HG02938 (cell line): Measurements from ENCODE around the gene GRIK4.

Experiments
- ATAC-seq: cut with Tn5 transposase; IDR thresholded peaks from one replicate; pipeline ENCODE4 v1.9.1; 2021; ENCODE audit warnings: mild to moderate bottlenecking, moderate library complexity; ENCODE audit not compliant: unreplicated experiment

GRIK4 gene

DNA sequence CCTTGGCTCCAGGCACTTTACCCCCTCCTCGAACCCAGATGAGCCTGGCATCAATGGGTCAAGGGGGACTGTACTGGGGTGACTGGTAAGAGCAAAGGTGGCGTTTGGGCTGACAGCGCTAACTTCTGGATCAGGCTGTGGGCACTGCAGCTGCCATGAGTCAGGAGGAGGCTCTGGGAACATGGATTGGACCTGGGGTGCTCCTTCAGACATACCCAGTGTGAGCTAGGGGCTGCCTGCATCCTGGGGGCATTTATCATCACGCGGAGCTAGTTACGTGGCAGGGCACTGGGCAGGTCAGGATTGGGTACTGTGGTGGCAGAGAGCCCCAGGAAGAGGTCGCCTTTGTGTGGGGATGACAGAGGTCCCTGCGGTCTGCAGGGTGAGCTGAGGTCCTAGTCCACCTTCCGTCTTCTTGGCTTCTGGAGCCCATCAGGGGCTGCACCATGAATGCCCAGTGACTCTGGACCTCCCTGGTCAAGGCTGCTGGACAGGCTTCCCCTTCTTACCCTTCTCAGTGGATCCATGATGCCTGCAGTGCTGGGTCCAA, 13.1 kb downstream of the GRIK4 start:
- no peak for ATAC-seq

DNA sequence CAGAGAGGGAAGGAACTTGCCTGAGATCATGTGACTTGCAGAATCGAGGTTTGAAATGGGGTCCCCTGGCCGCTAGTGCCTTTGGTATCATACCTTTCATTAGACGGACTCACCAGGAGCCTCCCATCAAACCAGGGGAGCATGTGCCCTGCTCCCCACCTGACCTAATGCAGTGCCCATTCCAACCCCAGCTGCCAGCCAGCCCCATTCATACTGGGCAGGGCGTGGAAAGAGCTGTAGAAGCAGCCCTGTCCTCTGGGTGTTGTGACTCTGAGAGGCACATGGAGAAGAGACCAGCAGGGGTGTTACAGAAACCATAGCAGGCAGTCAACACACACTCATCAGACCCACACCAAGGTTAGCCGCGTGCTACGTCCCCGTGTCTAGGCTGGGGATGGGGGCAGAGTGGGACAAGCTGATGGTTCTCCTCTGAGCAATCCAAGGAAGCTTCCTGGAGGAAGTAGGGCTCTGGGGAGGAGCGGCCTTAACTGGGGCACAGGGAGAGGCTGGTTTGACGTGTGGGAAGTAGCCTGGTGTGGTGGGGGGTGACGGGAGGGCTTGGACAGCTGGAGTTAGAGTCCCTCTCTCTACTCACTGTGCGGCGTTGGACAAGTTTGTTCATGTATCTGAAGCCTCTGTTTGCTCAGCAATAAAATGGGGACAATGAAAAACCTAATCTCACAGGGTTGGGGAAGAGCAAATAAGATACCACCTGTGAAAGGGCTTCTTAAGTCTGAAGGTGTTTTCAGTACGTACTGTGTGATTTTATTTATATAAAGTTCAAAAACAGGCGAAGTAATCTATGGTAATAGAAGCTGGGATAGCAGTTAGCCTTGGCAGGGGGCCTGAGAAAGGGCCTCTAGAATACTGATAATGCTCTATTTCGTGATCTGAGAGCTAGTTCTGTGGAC, 14.0 kb downstream of the GRIK4 start:
- ATAC-seq, result no peak

DNA sequence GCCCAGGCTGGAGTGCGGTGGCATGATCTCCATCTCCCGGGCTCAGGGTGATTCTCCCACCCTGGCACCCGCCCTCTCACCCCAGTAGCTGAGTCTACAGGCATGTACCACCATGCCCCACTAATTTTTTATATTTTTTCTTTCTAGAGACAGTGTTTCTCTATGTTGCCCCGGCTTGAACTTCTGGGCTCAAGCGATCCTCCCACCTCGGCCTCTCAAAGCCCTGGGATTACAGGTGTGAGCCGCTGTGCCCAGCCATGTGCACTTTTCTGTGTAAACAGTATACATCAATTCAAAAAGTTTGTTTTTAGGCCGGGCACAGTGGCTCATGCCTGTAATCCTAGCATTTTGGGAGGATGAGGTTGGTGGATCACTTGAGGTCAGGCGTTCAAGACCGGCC, 14.7 kb downstream of the GRIK4 start:
- no peak for ATAC-seq

DNA sequence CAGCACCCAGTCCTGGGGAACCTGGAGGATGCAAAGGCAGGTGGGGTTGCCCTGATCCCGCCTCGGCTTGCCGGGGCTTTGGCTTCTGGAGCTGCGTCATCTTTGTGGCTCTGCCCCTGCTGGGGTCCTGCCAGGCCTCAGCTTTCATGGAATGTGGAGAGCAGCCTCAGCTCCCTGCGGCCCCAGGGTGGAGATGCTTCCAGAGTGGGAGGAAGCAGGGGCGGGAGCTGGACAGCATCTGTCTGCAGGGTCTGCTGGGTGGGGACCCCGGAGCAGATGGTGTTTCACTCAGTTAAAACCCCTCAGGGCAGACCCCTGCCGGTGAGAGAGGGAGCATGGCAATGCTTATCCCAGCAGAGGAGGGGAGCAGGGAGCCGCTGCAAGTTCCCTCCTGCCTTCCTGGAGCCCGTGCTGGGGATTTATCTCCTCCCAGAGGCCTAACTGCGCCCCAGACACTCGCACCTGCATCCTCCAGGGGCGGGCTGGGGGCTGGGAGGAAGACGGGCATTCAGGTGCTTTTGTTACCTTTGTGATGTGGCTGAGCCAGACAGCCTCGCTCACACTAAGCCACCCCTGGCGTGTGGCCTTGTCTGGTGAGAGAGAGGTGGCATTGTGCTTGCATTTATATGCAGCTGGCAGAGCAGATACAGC, 15.7 kb downstream of the GRIK4 start:
- ATAC-seq, result no peak

DNA sequence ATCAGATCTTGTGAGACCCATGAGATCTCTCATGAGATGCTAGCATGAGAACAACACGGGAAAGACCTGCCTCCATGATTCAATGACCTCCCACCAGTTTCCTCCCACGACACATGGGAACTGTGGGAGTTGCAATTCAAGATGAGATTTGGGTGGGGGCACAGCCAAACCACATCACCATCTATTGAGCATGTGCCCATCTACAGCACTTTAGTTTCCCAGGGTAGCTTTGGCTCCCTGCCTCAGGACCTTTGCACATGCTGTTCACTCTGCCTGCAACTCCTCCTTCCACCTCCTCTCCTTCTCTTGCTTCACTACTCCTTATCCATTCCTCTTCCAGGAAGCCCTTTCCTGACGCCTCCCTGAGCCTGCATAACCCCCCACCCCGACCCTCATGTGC, 17.2 kb downstream of the GRIK4 start:
- ATAC-seq, result no peak

DNA sequence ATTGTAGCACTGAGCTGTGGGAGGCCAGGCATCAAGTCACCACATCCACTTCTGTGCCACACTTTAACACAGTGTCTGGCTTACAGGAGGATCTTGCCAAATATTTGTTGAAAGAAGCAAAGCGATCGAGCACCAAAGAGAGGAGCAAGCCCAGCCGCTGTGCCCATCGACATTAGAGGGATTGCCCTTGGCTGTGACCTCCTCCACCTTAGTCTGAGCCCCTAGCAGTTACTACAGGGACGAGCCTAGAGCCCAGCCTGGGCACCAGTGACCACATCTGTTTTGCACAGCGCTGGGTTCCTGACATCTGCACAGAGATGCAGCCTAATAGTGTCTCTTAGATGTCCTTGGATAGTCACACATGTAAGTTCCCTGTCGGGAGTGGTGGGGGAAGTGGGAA, 17.7 kb downstream of the GRIK4 start:
- ATAC-seq, result no peak

DNA sequence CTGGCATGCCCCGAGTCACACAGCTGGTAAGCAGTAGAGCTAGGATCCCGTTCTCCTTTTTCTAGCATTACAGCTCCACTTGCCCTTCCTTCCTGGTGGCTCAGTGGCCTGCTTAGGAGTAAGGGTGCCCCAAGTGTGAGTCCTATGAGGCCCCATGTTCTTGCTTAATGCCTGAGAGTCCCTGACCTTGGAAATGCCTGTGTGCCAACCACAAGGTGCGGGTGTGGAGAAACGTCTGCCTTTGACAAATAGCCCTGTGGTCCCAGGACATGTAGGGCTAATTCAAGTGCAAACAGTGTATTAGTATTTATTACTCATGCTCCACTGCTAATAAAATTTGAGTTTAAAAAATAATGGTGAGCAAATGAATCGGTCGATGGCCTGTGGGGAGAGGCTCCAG, 18.4 kb downstream of the GRIK4 start:
- no peak for ATAC-seq

DNA sequence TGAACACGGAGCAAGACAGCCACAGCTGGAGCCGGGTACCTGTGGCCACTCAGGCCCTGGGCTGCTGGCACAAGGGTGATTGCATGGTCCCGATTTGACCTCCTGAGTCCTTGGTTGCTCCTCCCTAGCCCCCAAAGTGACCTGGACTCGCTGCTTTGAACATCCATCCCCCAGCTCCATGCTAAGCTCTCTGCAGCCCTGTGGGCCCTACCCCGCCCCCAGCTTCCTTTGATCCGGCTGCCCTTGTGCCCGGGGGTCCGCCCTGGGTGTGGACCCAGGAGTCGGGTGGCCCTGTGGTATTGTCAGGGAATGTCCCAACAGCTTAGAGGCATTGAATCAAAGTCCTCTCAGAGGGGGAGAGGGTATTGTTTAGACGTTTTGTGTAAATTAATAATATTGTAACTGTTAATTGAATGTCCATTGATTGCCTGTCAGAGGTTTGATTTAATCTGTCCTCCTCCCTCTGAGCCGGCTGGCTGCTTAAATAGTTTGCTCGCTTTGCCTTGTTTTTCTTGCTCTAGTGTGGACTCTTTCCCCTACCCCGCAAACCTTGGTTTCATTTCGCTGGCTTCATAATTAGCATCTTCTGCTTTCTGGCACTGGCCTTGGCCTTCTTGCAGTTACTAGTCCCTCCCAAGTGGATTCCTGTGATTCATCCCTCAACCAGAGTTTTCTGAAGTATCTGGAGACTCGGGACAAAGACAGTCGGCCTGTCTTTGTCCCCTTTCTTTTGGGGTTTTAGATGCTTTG, 20.7 kb downstream of the GRIK4 start:
- no peak for ATAC-seq

DNA sequence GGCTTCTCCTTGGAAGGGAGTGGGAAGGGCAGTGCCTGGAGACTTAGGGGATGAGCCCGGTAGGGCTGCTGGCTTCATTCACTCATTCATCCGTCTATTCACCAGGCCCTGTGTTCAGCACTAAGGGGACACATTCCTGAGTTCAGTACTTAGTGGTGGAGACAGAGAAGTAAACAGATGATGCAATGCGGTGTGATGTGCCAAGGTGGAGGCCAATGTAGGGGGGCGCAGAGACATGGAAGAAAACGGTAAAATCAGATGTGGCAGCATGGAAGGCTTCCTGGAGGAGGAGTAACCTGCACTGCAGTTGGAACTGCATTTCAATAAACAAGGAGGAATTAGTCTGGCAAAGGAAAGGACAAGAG, 21.3 kb downstream of the GRIK4 start:
- no peak for ATAC-seq

DNA sequence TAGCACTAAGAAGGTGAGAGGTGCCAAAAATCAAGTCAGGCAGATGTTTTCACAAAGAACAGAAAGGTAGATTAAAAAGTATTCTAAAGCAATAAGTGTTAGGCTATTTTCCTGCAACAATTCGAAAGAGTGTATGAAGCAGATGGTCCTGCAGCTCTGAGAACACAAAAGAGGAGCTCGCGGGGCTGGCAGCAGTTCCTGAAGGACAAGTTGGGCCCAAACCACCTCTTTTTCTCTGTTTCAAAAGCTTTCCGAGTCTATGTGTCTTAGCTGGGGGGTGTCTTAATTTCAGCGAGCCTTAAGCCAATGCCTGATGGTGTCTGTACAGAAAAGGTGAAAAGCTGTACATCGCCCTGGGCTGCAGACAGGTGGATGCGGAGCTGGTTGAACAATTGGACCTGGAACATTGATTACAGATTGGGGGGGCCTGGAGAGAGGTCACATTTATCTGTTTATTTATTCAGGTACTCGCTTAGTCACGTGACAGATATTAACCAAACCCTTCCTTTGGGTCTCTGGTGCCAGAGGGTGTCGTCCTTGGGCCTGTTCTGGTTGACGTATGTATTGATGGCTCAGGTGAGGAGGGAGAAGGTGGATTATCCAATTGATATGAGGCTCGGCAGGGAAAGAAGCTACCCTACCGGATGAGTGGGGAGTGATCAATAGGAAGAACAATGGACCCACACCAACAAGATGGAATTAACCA, 24.7 kb downstream of the GRIK4 start:
- no peak for ATAC-seq

DNA sequence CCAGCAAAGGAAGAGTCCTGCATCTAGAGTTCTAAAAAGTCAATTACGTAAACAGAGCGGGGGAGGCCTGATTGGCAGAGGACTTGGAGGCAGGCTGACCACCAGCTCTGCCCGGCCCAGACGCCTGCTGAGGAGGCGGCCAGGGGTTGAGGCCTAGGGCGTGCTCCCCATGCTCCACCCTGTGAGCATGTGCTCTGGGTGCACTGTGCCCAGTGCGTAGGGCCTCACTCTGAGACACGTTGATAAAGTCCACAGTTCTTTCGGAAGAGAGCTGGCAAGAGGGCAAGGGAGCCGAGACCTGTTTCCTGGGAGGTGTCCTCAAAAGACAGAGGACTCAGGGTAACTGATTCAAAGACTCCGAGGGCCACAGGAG, 25.2 kb downstream of the GRIK4 start:
- no peak for ATAC-seq

DNA sequence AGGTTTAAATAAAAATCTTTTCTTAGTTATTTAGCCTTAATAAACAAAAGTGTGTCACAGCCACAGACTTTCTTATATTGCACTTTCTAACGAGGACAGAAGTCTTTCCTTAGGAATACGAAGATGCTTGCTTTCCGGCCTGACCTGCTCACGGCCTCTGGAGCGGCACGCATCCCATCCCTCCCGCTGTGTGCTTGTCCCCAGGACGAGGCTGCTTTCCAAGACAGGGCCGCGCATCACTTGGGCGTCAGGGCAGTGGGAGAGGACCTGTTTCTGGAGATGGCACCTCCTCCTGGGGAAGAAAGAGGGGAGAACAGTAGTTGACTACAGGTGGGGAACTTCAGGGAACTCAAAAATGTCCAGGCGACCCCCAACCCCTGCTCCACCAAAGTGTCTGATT, 26.4 kb downstream of the GRIK4 start:
- ATAC-seq, result no peak

DNA sequence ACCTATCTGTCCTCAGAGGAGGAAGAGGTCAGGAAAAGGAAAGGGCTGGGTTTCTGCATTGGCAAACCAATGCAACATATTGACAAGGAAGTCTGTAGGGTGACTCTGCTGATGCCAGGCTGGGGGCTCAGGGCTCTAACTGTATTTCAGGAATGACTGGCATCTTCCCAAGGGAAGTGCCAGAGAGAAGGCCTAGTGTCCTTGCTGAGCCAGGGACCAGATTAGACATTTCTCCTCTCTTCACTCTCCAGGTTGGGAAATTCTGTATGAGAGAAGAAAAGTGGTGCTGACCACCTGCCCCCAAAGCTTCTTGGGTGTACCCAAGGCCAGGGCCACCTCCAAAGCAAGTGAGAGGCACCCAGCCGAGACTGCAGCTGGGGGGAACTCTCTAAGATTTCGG, 27.2 kb downstream of the GRIK4 start:
- no peak for ATAC-seq

DNA sequence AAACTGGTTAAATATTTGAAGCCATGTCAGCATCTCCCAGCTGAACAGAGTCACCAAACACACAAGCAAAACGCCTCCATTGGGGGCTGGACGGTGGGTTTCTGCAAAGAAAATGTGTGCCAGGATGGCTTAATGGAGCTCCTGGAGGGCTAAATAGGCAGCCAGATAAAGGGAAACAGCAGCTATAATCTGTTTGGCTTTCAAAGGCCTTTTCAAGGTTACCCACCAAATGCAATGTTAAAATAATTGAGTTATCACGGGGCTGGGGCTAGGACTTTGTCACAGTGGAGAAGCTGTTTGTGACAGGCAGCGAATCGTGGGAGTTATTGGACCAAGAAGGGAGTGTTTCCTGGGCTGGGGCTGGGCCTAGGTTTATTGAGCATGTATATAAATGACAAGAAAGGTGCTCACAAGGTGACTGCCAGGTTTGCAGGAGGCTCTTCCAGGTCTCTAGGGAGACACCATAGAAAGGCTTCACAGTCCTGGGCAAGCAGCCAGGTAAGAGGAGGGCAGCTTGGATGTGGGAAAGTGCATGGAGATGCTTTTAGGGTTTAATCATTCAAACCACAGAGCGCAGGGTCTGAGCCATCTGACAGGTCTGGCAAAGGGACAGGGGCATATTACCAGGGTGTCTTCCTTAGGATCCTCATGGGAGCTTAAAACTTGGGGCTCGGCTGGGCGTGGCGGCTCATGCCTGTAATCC, 28.3 kb downstream of the GRIK4 start:
- ATAC-seq, result no peak

DNA sequence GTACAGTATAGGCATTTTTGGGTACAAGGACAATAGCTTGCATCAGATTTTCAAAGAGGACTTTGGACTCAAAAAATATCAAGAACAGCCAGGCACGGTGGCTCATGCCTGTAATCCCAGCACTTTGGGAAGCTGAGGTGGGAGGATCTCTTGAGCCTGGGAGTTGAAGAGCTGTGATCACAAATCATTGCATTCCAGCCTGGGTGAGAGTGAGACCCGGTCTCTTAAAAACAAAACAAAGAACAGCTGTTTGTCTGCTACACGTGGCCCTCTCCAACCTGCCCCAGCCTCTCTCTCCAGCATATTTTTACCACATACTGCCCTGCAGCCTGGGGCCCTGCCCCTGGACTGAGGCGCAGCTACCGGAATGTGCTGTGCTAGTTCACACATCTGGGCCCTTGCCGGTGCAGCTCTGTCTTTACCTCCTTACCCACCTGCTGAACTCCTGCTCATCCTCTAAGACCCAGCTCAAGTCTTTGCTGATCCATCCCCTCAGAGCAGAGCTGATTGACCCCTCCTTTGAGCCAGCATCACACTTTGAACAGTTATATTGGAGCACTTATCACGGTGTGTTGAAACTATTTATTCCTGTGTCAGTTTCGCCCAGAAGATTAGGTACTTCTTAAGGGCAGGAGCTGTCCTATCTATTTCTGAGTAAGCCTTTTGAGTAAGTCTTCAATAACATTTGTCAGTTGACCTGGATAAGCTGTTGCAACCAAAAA, 29.4 kb downstream of the GRIK4 start:
- ATAC-seq, result no peak

DNA sequence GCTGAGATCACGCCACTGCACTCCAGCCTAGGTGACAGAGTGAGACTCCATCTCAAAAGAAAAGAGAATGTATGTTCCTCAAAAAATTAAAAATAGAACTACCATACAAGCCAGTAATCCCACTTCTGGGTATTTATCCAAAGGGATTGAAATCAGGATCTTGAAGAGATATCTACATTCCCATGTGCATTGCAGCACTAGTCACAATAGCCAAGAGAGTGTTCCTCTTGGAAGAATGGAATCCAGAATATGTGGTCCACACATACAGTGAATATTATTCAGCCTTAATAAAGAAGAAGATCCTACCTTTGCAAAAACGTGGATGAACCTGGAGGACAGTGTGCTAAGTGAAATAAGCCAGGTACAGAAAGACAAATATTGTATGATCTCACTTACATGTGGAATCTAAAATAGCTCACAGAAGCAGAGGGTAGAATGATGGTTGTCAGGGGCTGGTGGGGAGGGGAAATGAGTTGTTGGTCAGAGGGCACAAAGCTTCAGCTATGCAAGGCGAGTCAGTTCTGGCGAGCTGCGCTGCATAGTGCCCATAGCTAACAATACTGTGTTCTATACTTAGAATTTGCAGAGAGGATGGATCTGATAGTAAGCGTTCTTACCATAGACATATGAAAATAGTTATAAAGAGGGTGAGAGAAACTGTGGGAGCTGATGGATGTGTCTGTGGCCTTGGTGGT, 32.1 kb downstream of the GRIK4 start:
- ATAC-seq, result no peak

DNA sequence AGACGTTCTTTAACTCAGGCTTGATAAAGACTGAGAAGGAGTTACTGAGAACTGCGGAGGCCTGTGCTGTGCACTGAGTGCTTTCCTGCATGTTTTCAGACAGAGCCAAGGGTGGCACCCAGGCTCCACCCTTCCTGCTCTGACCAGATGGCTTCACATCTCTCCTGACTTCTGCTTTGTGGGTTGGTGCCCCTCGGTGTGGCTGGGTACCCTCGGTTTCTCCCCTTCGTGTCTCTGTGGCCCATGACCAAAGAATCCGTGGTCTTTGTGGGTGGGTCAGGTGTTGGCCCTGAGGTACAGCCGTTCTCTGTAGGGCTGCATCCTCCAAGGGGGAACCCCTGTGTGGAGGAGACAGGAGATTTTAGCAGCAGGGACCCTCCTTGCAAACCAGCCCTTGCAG, 34.3 kb downstream of the GRIK4 start:
- ATAC-seq, result no peak

DNA sequence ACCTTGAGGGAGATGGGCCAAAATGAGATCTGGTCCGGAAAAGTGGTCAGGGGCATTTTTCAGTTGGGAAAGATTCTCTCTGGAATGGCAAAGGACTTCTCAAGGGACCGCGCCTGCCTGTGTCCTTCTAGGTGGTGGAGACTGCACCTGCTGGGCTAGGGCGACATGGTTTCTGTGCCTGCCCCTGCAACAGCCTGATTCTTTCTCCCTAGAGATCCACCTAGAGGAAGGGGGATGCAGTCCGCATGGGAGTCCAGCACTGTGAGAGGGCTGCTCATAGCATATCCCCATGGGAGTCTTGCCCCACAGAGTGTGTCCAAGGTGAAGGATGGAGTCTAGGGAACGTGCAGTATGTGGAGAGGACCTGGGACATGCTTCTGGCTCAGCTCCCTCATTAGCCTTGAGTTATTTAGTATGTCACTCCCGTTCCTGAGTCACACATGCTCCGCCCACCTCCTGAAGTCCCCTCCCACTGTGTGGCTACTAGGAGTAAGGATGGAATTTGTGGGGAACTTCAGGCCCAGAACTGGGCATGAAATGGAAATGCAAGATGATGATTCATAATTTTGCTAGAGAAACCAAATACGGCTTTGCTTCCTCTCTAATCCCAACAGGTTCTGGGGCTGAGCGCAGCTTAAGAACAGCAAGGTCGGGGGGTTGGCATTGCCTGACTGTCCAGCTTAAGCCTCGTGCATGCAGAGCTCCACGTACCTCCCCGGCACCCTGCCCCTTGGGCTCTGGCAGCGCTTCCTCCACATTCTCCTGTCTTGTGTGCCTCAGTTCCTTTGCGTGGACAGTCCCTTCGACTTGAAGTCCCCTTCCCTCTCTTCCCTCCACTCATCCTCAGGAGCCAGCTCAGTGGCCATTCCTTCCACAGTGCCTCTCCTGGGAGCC, 35.0 kb downstream of the GRIK4 start:
- ATAC-seq, result no peak
